GM12878 (cell line): ENCODE data around the gene ATXN7L1. TPM values are rescaled to one million over a fixed set of nuclear protein-coding genes. Genes with fewer than 3 reads are reported as not detected.
A peak's percentile ranks its signal among the peaks of the same experiment; 100 is the strongest.

ENCODE experiments used
- ATAC-seq: fragments of 200-7000 bp; cut with Tn5 transposase; 3 replicates; pipeline ENCODE4 v1.9.1; 2020; ENCODE audit warnings: mild to moderate bottlenecking, moderate library complexity
- BruUV-seq: library from RNA; stranded (reverse); fragments of 400-500 nt; replicated peaks from 2 replicates; lab custom pipeline; 2021; lab: Mats Ljungman, UMichigan
- CTCF ChIA-PET: fragments of 300-600 bp; sonication (Branson Sonifier 250); formaldehyde crosslinking; extraction: SDS; loops from one replicate; lab custom pipeline; 2021; ENCODE audit warnings: inconsistent platforms; lab: Yijun Ruan, JAX
- POLR2A ChIA-PET: fragments of 350-600 bp; formaldehyde crosslinking; extraction: SDS; loops from one replicate; lab custom pipeline; 2021; ENCODE audit warnings: inconsistent platforms; lab: Charles Lee
- RAD21 ChIA-PET: fragments of 300-600 bp; sonication (Branson Sonifier 250); formaldehyde crosslinking; loops from one replicate; lab custom pipeline; 2023; ENCODE audit warnings: antibody characterized with exemption; ENCODE audit not compliant: unreplicated experiment; lab: Charles Lee
- SMC1A ChIA-PET: fragments of 300-600 bp; sonication (Branson Sonifier 250); formaldehyde crosslinking; loops from one replicate; lab custom pipeline; 2023; ENCODE audit not compliant: unreplicated experiment, uncharacterized antibody; lab: Charles Lee
- DNase-seq: peaks from one replicate; pipeline ENCODE4 v3.0.0-alpha.2; 2011; ENCODE audit warnings: low read depth, low spot score
- FAIRE-seq: peaks from 3 replicates; lab custom pipeline; 2011; peaks lifted over from hg19 to GRCh38; lab: Jason Lieb, UNC
- H2AFZ ChIP-seq: 2 replicates; pipeline ENCODE4 v1.6.0; 2011; ENCODE audit warnings: low read depth, low read length, control low read depth; ENCODE audit not compliant: control insufficient read depth
- H3K27ac ChIP-seq: 2 replicates; pipeline ENCODE4 v1.5.1; 2011; ENCODE audit warnings: control low read depth; ENCODE audit not compliant: control insufficient read depth, insufficient read depth
- H3K27me3 ChIP-seq, 2 experiments: replicated peaks in 1 of 2; 2 replicates each; pipeline versions ENCODE4 v1.6.0 to v1.6.1; 2011; ENCODE audit warnings: low read length in 1 of 2; ENCODE audit not compliant: control insufficient read depth in 2 of 2, insufficient read depth in 2 of 2
- H3K36me3 ChIP-seq, 2 experiments: 2 replicates each; pipeline ENCODE4 v1.5.1; 2011; ENCODE audit warnings: low read length in 1 of 2; ENCODE audit not compliant: control insufficient read depth in 2 of 2, insufficient read depth in 2 of 2
- H3K4me1 ChIP-seq: 2 replicates; pipeline ENCODE4 v1.6.1; 2011; ENCODE audit warnings: mild to moderate bottlenecking, low read length, moderate library complexity, mixed read lengths; ENCODE audit not compliant: control insufficient read depth, insufficient read depth
- H3K4me2 ChIP-seq: 2 replicates; pipeline ENCODE4 v1.6.0; 2011; ENCODE audit warnings: control low read depth; ENCODE audit not compliant: control insufficient read depth, insufficient read depth
- H3K4me3 ChIP-seq: fragments of 200-600 bp; sonication (generic); 2 replicates; pipeline ENCODE4 v1.5.1; 2016
- H3K79me2 ChIP-seq: 2 replicates; pipeline ENCODE4 v1.6.0; 2011; ENCODE audit warnings: low read length; ENCODE audit not compliant: control insufficient read depth, insufficient read depth
- H3K9ac ChIP-seq: 2 replicates; pipeline ENCODE4 v1.8.0; 2011; ENCODE audit warnings: low read length, control low read depth, mixed read lengths; ENCODE audit not compliant: control insufficient read depth, insufficient read depth
- H3K9me3 ChIP-seq: replicated peaks from 3 replicates; pipeline ENCODE4 v1.5.1; 2011; ENCODE audit warnings: mild to moderate bottlenecking, low read length; ENCODE audit not compliant: control insufficient read depth, insufficient read depth
- H4K20me1 ChIP-seq: 2 replicates; pipeline ENCODE4 v1.6.0; 2011; ENCODE audit not compliant: control insufficient read depth, insufficient read depth
- BCL11A ChIP-seq: IDR thresholded peaks from 2 replicates; pipeline ENCODE4 v1.6.1; 2011; ENCODE audit warnings: low read depth, low read length
- CEBPB ChIP-seq, 2 experiments: fragments of 150-350 bp in 1 of 2; IDR thresholded peaks; 2 replicates each; pipeline ENCODE4 v1.6.1; 2012 to 2014; ENCODE audit warnings: low read depth in 2 of 2, low read length in 2 of 2, borderline replicate concordance in 1 of 2, inconsistent platforms in 1 of 2
- CHD2 ChIP-seq: IDR thresholded peaks from 2 replicates; pipeline ENCODE4 v1.6.1; 2011; ENCODE audit warnings: low read depth, low read length, improper control_type of control experiment, borderline replicate concordance
- ETV6 ChIP-seq, 2 experiments: fragments of 450-650 bp in 1 of 2; IDR thresholded peaks in 1 of 2; conservative IDR thresholded peaks in 1 of 2; 2 replicates each; pipeline ENCODE4 v1.6.1; 2014; ENCODE audit warnings: antibody characterized with exemption in 1 of 2, borderline replicate concordance in 1 of 2, low read depth in 1 of 2, mild to moderate bottlenecking in 1 of 2, moderate library complexity in 1 of 2
- FOXM1 ChIP-seq: IDR thresholded peaks from 2 replicates; pipeline ENCODE4 v1.6.1; 2012; ENCODE audit warnings: low read depth, mild to moderate bottlenecking, inconsistent platforms, low read length, moderate library complexity
- HDAC6 ChIP-seq: fragments of 200-600 bp; sonication (generic); IDR thresholded peaks from one replicate; pipeline ENCODE4 v1.8.0; 2017; ENCODE audit warnings: antibody characterized with exemption; ENCODE audit not compliant: unreplicated experiment
- NFIC ChIP-seq: IDR thresholded peaks from 2 replicates; pipeline ENCODE4 v1.6.1; 2012; ENCODE audit warnings: low read depth, mild to moderate bottlenecking, inconsistent platforms, low read length, moderate library complexity
- RAD51 ChIP-seq: fragments of 450-650 bp; IDR thresholded peaks from 2 replicates; pipeline ENCODE4 v1.6.1; 2016; ENCODE audit warnings: moderate library complexity, mild to moderate bottlenecking, inconsistent platforms
- SIN3A ChIP-seq: IDR thresholded peaks from 2 replicates; pipeline ENCODE4 v1.6.1; 2012; ENCODE audit warnings: low read depth, low read length, improper control_type of control experiment
- SIX5 ChIP-seq: IDR thresholded peaks from 2 replicates; pipeline ENCODE4 v1.6.1; 2011; ENCODE audit warnings: mild to moderate bottlenecking, low read depth, low read length, moderate library complexity; ENCODE audit not compliant: severe bottlenecking
- SMARCA5 ChIP-seq: fragments of 450-650 bp; IDR thresholded peaks from 2 replicates; pipeline ENCODE4 v1.6.1; 2017; ENCODE audit warnings: mild to moderate bottlenecking
- SUZ12 ChIP-seq: fragments of 200-600 bp; sonication (generic); IDR thresholded peaks from one replicate; pipeline ENCODE4 v1.6.1; 2018; ENCODE audit warnings: antibody characterized with exemption, mild to moderate bottlenecking; ENCODE audit not compliant: unreplicated experiment
- ZNF274 ChIP-seq: IDR thresholded peaks from one replicate; pipeline ENCODE4 v1.8.0; 2011; ENCODE audit not compliant: insufficient read length, insufficient read depth
- WGBS: methylation state at CpG from one replicate; pipeline ENCODE4 v1.1.6; 2016; ENCODE audit warnings: low lambda C conversion rate; ENCODE audit not compliant: insufficient replicate concordance, insufficient coverage; ENCODE audit errors: missing lambda C conversion rate; 5-methylcytosine and 5-hydroxymethylcytosine counted together
- in situ Hi-C: fragments of 300-500 bp; cut with MboI; formaldehyde crosslinking; loops from 9 replicates; pipeline ENCODE4 v1.14.3; 2018; ENCODE audit warnings: mixed read lengths
- intact Hi-C: fragments of 100-400 bp; cut with micrococcal nuclease; formaldehyde crosslinking; loops from one replicate; pipeline ENCODE4 v1.14.2; 2022; ENCODE audit not compliant: unreplicated experiment
- polyA plus RNA-seq, 11 experiments: library from polyadenylated mRNA; depleted of rRNA in 4 of 11; unstranded in 6 of 11; stranded (reverse) in 5 of 11; fragments of >200 nt; fragmentation: Nextera tagmentation in 4 of 11; fragmentation: Illumina TruSeq in 1 of 11; extraction: Ambion mirVana in 4 of 11; extraction: Trizol in 1 of 11; gene quantifications; 1 replicate in 1 of 11; 2 replicates in 10 of 11; pipeline versions ENCODE4 v1.2.1 to v1.2.3, GENCODE V29; 2011 to 2016; ENCODE audit warnings: inconsistent platforms in 2 of 11, missing spikeins in 2 of 11, low read depth in 1 of 11
- total RNA-seq, 4 experiments: library from RNA; depleted of rRNA in 3 of 4; stranded (reverse); fragments of >200 nt in 3 of 4; fragmentation: Illumina TruSeq in 1 of 4; extraction: Trizol in 1 of 4; gene quantifications; 2 replicates each; pipeline versions ENCODE4 v1.2.1 to v1.2.3, GENCODE V29; 2013 to 2021
- TF ChIP-seq, protein P1 (sequence below): IDR thresholded peaks from 2 replicates; pipeline ENCODE4 v1.6.1; 2012; ENCODE audit warnings: improper control_type of control experiment, low read depth, low read length; ENCODE audit not compliant: insufficient replicate concordance
- TF ChIP-seq, protein P2 (sequence below): IDR thresholded peaks from 2 replicates; pipeline ENCODE4 v1.6.1; 2011; ENCODE audit warnings: low read depth, mild to moderate bottlenecking, low read length, moderate library complexity, borderline replicate concordance; ENCODE audit errors: extremely low read depth
- TF ChIP-seq, protein P3 (sequence below): IDR thresholded peaks from 2 replicates; pipeline ENCODE4 v1.6.1; 2011; ENCODE audit warnings: borderline replicate concordance, low read depth, mild to moderate bottlenecking, moderate library complexity, mixed read lengths, low read length; ENCODE audit not compliant: insufficient read depth; ENCODE audit errors: extremely low read length

Gene ATXN7L1
- total and polyA plus RNA-seq, 10 of the 15 experiments (the other 5 are each of a cell fraction or from before 2014, with no cell fraction given) = 0.40 to 2.9 (median 1.2) TPM

DNA sequence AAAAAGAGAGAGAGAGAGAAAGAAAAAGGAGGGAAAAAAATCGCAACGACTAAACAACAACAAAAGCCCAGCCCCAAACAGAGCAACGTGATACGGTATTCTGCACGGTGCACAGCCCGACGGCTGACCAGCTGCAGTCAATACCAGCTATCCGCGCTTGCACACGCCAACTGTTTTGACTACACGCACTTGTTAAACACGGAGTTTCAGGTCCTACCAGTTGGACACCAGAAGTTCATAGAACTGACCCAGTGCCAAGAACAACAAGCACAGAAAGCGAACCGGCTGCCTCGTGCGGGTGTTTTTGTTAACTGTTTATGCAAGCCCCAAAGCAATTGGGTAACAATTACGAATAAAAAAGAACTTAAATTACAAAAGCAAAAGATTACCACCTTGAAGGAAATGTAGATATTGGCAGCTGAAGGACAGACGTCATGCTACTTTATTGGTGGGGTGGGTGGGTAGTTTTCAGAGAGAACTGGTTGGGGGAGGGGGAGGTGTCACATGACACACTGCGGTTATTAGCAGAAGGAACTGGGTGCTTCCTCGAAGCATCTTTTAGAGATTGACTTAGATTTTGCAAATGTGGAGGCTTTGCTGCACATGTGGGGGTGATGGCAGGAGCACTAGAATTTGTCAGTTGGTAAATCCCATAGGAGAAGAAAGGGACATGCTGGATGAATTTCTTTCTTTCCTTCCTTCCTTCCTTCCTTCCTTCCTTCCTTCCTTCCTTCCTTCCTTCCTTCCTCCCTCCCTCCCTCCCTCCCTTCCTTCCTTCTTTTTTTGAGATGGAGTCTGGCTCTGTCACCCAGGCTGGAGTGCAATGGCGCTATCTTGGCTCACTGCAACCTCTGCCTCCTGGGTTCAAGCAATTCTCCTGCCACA, 184.5 kb downstream of the ATXN7L1 start:
- intact Hi-C loops = no loop called here
- in situ Hi-C loops = no loop called here
- H3K4me1 ChIP-seq = no peaks in the 10 kb centered on the region; the same call in 1 of the 2 replicates
- H3K79me2 ChIP-seq = no peaks in the 10 kb centered on the region
- BruUV-seq = no TSS peak
- ChIA-PET CTCF (interaction anchor here (1.0 kb wide), 1 partner anchor 36 kb away, joined by 4 read pairs; no protein-coding TSS in a partner anchor), POLR2A (no interaction called here), RAD21 (no interaction called here), SMC1A (interaction anchor here (1.0 kb wide), 1 partner anchor 19 kb away, joined by 3 read pairs; no protein-coding TSS in a partner anchor)
- H3K4me3 ChIP-seq = peak overlapping the region; percentile 69
- no peaks in the 10 kb centered on the region for H4K20me1 ChIP-seq
- peak; percentile 83 for ATAC-seq
- peak overlapping the region; percentile 87 for H2AFZ ChIP-seq
- no peak overlapping the region for H3K9ac ChIP-seq
- no peak overlapping the region for H3K27ac ChIP-seq
- peaks cover 2% of the 10 kb centered on the region; the same call in 2 of the 3 replicates for H3K9me3 ChIP-seq
- no peaks in the 10 kb centered on the region for H3K36me3 ChIP-seq
- FAIRE-seq = peak; percentile 69
- peak overlapping the region; percentile 95 for H3K4me2 ChIP-seq
- no peak for DNase-seq
- H3K27me3 ChIP-seq = no peaks in the 10 kb centered on the region
- WGBS = 2% methylated on average over 20 of the region's 21 CpGs
- 0 out of 2 replicates have a peak, but pooled peaks have one; percentile 23 for TF ChIP-seq SMARCA5
- TF ChIP-seq, protein P1, sequence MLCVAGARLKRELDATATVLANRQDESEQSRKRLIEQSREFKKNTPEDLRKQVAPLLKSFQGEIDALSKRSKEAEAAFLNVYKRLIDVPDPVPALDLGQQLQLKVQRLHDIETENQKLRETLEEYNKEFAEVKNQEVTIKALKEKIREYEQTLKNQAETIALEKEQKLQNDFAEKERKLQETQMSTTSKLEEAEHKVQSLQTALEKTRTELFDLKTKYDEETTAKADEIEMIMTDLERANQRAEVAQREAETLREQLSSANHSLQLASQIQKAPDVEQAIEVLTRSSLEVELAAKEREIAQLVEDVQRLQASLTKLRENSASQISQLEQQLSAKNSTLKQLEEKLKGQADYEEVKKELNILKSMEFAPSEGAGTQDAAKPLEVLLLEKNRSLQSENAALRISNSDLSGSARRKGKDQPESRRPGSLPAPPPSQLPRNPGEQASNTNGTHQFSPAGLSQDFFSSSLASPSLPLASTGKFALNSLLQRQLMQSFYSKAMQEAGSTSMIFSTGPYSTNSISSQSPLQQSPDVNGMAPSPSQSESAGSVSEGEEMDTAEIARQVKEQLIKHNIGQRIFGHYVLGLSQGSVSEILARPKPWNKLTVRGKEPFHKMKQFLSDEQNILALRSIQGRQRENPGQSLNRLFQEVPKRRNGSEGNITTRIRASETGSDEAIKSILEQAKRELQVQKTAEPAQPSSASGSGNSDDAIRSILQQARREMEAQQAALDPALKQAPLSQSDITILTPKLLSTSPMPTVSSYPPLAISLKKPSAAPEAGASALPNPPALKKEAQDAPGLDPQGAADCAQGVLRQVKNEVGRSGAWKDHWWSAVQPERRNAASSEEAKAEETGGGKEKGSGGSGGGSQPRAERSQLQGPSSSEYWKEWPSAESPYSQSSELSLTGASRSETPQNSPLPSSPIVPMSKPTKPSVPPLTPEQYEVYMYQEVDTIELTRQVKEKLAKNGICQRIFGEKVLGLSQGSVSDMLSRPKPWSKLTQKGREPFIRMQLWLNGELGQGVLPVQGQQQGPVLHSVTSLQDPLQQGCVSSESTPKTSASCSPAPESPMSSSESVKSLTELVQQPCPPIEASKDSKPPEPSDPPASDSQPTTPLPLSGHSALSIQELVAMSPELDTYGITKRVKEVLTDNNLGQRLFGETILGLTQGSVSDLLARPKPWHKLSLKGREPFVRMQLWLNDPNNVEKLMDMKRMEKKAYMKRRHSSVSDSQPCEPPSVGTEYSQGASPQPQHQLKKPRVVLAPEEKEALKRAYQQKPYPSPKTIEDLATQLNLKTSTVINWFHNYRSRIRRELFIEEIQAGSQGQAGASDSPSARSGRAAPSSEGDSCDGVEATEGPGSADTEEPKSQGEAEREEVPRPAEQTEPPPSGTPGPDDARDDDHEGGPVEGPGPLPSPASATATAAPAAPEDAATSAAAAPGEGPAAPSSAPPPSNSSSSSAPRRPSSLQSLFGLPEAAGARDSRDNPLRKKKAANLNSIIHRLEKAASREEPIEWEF = no peak
- no peak for TF ChIP-seq BCL11A
- no peak for TF ChIP-seq CEBPB (IDR thresholded peaks at IDR 0.05; ENCODE audit: borderline replicate concordance in 1 of 2, low read depth in 2 of 2, low read length in 2 of 2)
- no peak for TF ChIP-seq CHD2
- TF ChIP-seq SUZ12 = no peak
- TF ChIP-seq, protein P2, sequence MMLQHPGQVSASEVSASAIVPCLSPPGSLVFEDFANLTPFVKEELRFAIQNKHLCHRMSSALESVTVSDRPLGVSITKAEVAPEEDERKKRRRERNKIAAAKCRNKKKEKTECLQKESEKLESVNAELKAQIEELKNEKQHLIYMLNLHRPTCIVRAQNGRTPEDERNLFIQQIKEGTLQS = no peak
- TF ChIP-seq RAD51 = peak; percentile 75
- TF ChIP-seq, protein P3, sequence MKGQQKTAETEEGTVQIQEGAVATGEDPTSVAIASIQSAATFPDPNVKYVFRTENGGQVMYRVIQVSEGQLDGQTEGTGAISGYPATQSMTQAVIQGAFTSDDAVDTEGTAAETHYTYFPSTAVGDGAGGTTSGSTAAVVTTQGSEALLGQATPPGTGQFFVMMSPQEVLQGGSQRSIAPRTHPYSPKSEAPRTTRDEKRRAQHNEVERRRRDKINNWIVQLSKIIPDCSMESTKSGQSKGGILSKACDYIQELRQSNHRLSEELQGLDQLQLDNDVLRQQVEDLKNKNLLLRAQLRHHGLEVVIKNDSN = peak; percentile 9
- peak in 1 of 2 experiments; percentile 63; a peak in 2 of 4 replicates for TF ChIP-seq ETV6 (conservative IDR thresholded peaks at IDR 0.05 in 1 of 2, IDR thresholded peaks at IDR 0.05 in 1 of 2; ENCODE audit: borderline replicate concordance in 1 of 2, low read depth in 1 of 2)
- no peak for TF ChIP-seq NFIC
- TF ChIP-seq ZNF274 = no peak
- no peak for TF ChIP-seq SIX5
- no peak for TF ChIP-seq HDAC6
- TF ChIP-seq SIN3A = no peak
- no peak for TF ChIP-seq FOXM1
